GM23338 (cell line): Measurements from ENCODE around the gene HFE.

Source experiments
- CREB1 ChIP-seq: fragments of 250-450 bp; sonication (Bioruptor Pico); IDR thresholded peaks from 2 replicates; pipeline ENCODE4 v1.5.0; 2020; ENCODE audit warnings: low read depth, mild to moderate bottlenecking, moderate library complexity
- CTCF ChIP-seq, 2 experiments: fragments of 200-600 bp in 1 of 2; sonication (generic) in 1 of 2; conservative IDR thresholded peaks; 2 replicates each; pipeline versions ENCODE4 v1.5.1 to v1.6.1; 2016 to 2017; ENCODE audit warnings: antibody characterized with exemption in 2 of 2, low read depth in 2 of 2, mild to moderate bottlenecking in 2 of 2, moderate library complexity in 1 of 2
- ETS1 ChIP-seq: IDR thresholded peaks from 2 replicates; pipeline ENCODE4 v1.6.1; 2016; ENCODE audit warnings: antibody characterized with exemption
- EZH2 ChIP-seq: fragments of 200-600 bp; sonication (generic); IDR thresholded peaks from one replicate; pipeline ENCODE4 v1.8.0; 2017; ENCODE audit warnings: antibody characterized with exemption, mild to moderate bottlenecking, low read depth; ENCODE audit not compliant: unreplicated experiment
- EZH2phosphoT487 ChIP-seq: fragments of 200-600 bp; sonication (generic); IDR thresholded peaks from one replicate; pipeline ENCODE4 v1.8.1; 2018; ENCODE audit warnings: antibody characterized with exemption; ENCODE audit not compliant: unreplicated experiment
- JUNB ChIP-seq: IDR thresholded peaks from one replicate; pipeline ENCODE4 v1.6.1; 2016; ENCODE audit warnings: antibody characterized with exemption; ENCODE audit not compliant: unreplicated experiment
- NANOG ChIP-seq: IDR thresholded peaks from 2 replicates; pipeline ENCODE4 v1.6.1; 2016; ENCODE audit warnings: antibody characterized with exemption, borderline replicate concordance
- POLR2AphosphoS5 ChIP-seq: IDR thresholded peaks from 2 replicates; pipeline ENCODE4 v1.6.1; 2016; ENCODE audit warnings: antibody characterized with exemption, low read depth
- ZNF114 ChIP-seq: fragments of 250-450 bp; sonication (Bioruptor Pico); IDR thresholded peaks from 2 replicates; pipeline ENCODE4 v1.5.0; 2020; ENCODE audit warnings: mild to moderate bottlenecking, moderate library complexity
- ZNF331 ChIP-seq: fragments of 250-450 bp; sonication (Bioruptor Pico); IDR thresholded peaks from 2 replicates; pipeline ENCODE4 v1.5.0; 2020; ENCODE audit warnings: low read depth, mild to moderate bottlenecking, moderate library complexity
- TF ChIP-seq, protein P1 (sequence below): IDR thresholded peaks from one replicate; pipeline ENCODE4 v1.6.1; 2018; ENCODE audit warnings: antibody characterized with exemption; ENCODE audit not compliant: unreplicated experiment

GRCh38 chr6:26087284-26088115 is at the start of gene HFE:
- peak in 1 of 2 experiments; percentile 17; a peak in 2 of 4 replicates for TF ChIP-seq CTCF (conservative IDR thresholded peaks at IDR 0.05; ENCODE audit: low read depth in 2 of 2)
- no peak for TF ChIP-seq EZH2
- peak; percentile 57; the same call in 1 of the 2 replicates for TF ChIP-seq POLR2AphosphoS5
- no peak for TF ChIP-seq CREB1 (CRISPR knock-in tag)
- no peak for TF ChIP-seq ZNF331 (CRISPR knock-in tag)
- TF ChIP-seq EZH2phosphoT487, result no peak
- TF ChIP-seq, protein P1, sequence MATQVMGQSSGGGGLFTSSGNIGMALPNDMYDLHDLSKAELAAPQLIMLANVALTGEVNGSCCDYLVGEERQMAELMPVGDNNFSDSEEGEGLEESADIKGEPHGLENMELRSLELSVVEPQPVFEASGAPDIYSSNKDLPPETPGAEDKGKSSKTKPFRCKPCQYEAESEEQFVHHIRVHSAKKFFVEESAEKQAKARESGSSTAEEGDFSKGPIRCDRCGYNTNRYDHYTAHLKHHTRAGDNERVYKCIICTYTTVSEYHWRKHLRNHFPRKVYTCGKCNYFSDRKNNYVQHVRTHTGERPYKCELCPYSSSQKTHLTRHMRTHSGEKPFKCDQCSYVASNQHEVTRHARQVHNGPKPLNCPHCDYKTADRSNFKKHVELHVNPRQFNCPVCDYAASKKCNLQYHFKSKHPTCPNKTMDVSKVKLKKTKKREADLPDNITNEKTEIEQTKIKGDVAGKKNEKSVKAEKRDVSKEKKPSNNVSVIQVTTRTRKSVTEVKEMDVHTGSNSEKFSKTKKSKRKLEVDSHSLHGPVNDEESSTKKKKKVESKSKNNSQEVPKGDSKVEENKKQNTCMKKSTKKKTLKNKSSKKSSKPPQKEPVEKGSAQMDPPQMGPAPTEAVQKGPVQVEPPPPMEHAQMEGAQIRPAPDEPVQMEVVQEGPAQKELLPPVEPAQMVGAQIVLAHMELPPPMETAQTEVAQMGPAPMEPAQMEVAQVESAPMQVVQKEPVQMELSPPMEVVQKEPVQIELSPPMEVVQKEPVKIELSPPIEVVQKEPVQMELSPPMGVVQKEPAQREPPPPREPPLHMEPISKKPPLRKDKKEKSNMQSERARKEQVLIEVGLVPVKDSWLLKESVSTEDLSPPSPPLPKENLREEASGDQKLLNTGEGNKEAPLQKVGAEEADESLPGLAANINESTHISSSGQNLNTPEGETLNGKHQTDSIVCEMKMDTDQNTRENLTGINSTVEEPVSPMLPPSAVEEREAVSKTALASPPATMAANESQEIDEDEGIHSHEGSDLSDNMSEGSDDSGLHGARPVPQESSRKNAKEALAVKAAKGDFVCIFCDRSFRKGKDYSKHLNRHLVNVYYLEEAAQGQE, result no peak
- no peak for TF ChIP-seq JUNB
- no peak for TF ChIP-seq NANOG
- no peak for TF ChIP-seq ETS1
- TF ChIP-seq ZNF114 (CRISPR knock-in tag), result no peak
